DMS 273 (cell line): ENCODE data around the gene AHSP.
"Not testable (repeated sequence)": the region's sequence is repeated elsewhere in the genome, so short reads cannot be mapped to it uniquely, and the experiment has no call there.

Experiments used
- DNase-seq: peaks from one replicate; lab custom pipeline; 2025; ENCODE audit not compliant: unreplicated experiment; lab: John Stamatoyannopoulos, UW

AHSP gene

GRCh38 chr16:31527734-31528274 is at the start of gene AHSP:
Gene AHSP, plus strand, starts transcription at chr16:31527900. Its CDS starts 240 bp downstream, at chr16:31528140.
- no peak for DNase-seq

- no peak for DNase-seq
Observed at GRCh38 chr16:31478956-31479355, 48.7 kb upstream of the AHSP start.

- DNase-seq = no peak
Observed at GRCh38 chr16:31479751-31480150, 47.9 kb upstream of the AHSP start.

GRCh38 chr16:31480851-31481536 is 46.7 kb upstream of the AHSP start:
- DNase-seq = no peak

- no peak for DNase-seq
Observed at GRCh38 chr16:31483081-31483480, 44.6 kb upstream of the AHSP start, which contains the start of gene SLC5A2. Gene SLC5A2, plus strand, starts transcription at chr16:31483123. Its CDS starts 14 bp downstream, at chr16:31483137.

- DNase-seq = not testable (repeated sequence)
Observed at GRCh38 chr16:31484048-31484447, 43.7 kb upstream of the AHSP start.

- DNase-seq = no peak
Observed at GRCh38 chr16:31484491-31485171, 43.1 kb upstream of the AHSP start.

GRCh38 chr16:31485571-31485970 is 42.1 kb upstream of the AHSP start:
- no peak for DNase-seq

GRCh38 chr16:31486045-31486444 is 41.7 kb upstream of the AHSP start:
- DNase-seq = no peak

GRCh38 chr16:31487071-31487719 is 40.5 kb upstream of the AHSP start:
- DNase-seq = no peak

- DNase-seq = peak; percentile 78
Observed at GRCh38 chr16:31487720-31488467, 39.8 kb upstream of the AHSP start.

- DNase-seq = peak; percentile 42
Observed at GRCh38 chr16:31488468-31489297, 39.0 kb upstream of the AHSP start.

GRCh38 chr16:31489298-31489564 is 38.5 kb upstream of the AHSP start:
- no peak for DNase-seq

- DNase-seq = no peak
Observed at GRCh38 chr16:31489616-31490584, 37.8 kb upstream of the AHSP start.

GRCh38 chr16:31491778-31492418 is 35.8 kb upstream of the AHSP start:
- DNase-seq = no peak

GRCh38 chr16:31493506-31494125 is 34.1 kb upstream of the AHSP start:
- DNase-seq = no peak

- no peak for DNase-seq
Observed at GRCh38 chr16:31496670-31497069, 31.0 kb upstream of the AHSP start.

GRCh38 chr16:31498493-31498892 is 29.2 kb upstream of the AHSP start:
- DNase-seq = no peak
